Measurements from ENCODE around the gene RAB35.

DNA sequence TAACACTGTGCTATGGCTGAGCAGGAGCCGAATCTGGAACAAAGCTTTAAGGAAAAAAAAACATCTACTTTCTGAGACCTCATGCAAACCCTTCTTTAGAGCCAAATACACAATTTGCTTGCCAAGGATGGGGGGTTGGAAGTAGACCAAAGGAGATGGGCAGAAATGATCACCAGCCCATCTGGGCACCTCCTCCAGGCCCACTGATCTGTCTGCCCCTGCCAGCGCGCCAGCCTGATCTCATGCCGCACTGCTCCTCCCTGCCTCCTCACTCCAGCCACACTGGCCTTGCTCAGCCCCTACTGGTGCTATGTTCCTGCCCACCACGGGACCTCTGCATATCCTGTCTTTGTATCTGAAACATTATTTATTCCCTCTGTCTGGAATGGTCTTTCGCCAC, 24.8 kb upstream of the RAB35 start:
- TF ChIP-seq, protein P1, sequence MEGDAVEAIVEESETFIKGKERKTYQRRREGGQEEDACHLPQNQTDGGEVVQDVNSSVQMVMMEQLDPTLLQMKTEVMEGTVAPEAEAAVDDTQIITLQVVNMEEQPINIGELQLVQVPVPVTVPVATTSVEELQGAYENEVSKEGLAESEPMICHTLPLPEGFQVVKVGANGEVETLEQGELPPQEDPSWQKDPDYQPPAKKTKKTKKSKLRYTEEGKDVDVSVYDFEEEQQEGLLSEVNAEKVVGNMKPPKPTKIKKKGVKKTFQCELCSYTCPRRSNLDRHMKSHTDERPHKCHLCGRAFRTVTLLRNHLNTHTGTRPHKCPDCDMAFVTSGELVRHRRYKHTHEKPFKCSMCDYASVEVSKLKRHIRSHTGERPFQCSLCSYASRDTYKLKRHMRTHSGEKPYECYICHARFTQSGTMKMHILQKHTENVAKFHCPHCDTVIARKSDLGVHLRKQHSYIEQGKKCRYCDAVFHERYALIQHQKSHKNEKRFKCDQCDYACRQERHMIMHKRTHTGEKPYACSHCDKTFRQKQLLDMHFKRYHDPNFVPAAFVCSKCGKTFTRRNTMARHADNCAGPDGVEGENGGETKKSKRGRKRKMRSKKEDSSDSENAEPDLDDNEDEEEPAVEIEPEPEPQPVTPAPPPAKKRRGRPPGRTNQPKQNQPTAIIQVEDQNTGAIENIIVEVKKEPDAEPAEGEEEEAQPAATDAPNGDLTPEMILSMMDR (IDR thresholded peaks at IDR 0.05 in 4 of 5, conservative IDR thresholded peaks at IDR 0.05 in 1 of 5) = no peak
- TF ChIP-seq POLR2A (IDR thresholded peaks at IDR 0.05) = no peak

Measured in gastrocnemius medialis (tissue), 4 donors.